ENCODE results near the gene ZNF423.
A peak's percentile ranks its signal among the peaks of the same experiment; 100 is the strongest.

The ZNF423 gene

GRCh38 chr16:49467540-49468372 lies 388.2 kb downstream of the ZNF423 start:
- Histone ChIP-seq H3K36me3 (no peaks in the 10 kb centered on the region), H3K4me3 (ENCODE audit: low read depth, low read length) (no peak overlapping the region), H3K27ac (no peak overlapping the region), H3K27me3 (ENCODE audit: insufficient read depth, low read depth, severe bottlenecking) (no peaks in the 10 kb centered on the region), H3K9me3 (ENCODE audit: severe bottlenecking) (no peaks in the 10 kb centered on the region)
- no peak for TF ChIP-seq CTCF (IDR thresholded peaks at IDR 0.05; ENCODE audit: low read depth, low read length)
- no peak for DNase-seq

- no peaks in the 10 kb centered on the region for H3K9me3 ChIP-seq (ENCODE audit: severe bottlenecking)
- DNase-seq: no peak
- no peak overlapping the region for H3K27ac ChIP-seq
- H3K4me3 ChIP-seq (ENCODE audit: low read depth, low read length): no peak overlapping the region
- TF ChIP-seq CTCF (IDR thresholded peaks at IDR 0.05; ENCODE audit: low read depth, low read length): no peak
- H3K36me3 ChIP-seq: no peaks in the 10 kb centered on the region
- no peaks in the 10 kb centered on the region for H3K27me3 ChIP-seq (ENCODE audit: insufficient read depth, low read depth, severe bottlenecking)
These were observed 389.0 kb downstream of the ZNF423 start for GRCh38 chr16:49466881-49467280.

GRCh38 chr16:49466529-49466831 lies 389.4 kb downstream of the ZNF423 start:
- TF ChIP-seq CTCF (IDR thresholded peaks at IDR 0.05; ENCODE audit: low read depth, low read length): no peak
- no peaks in the 10 kb centered on the region for H3K9me3 ChIP-seq (ENCODE audit: severe bottlenecking)
- no peaks in the 10 kb centered on the region for H3K27me3 ChIP-seq (ENCODE audit: insufficient read depth, low read depth, severe bottlenecking)
- no peaks in the 10 kb centered on the region for H3K36me3 ChIP-seq
- no peak overlapping the region for H3K4me3 ChIP-seq (ENCODE audit: low read depth, low read length)
- DNase-seq: no peak
- H3K27ac ChIP-seq: no peak overlapping the region

- Histone ChIP-seq H3K27ac (no peak overlapping the region), H3K27me3 (ENCODE audit: insufficient read depth, low read depth, severe bottlenecking) (no peaks in the 10 kb centered on the region), H3K36me3 (no peaks in the 10 kb centered on the region), H3K9me3 (ENCODE audit: severe bottlenecking) (no peaks in the 10 kb centered on the region), H3K4me3 (ENCODE audit: low read depth, low read length) (no peak overlapping the region)
- no peak for DNase-seq
- no peak for TF ChIP-seq CTCF (IDR thresholded peaks at IDR 0.05; ENCODE audit: low read depth, low read length)
These were observed 390.0 kb downstream of the ZNF423 start for GRCh38 chr16:49465661-49466528.

- Histone ChIP-seq H3K27me3 (ENCODE audit: insufficient read depth, low read depth, severe bottlenecking) (no peaks in the 10 kb centered on the region), H3K36me3 (no peaks in the 10 kb centered on the region), H3K4me3 (ENCODE audit: low read depth, low read length) (no peak overlapping the region), H3K9me3 (ENCODE audit: severe bottlenecking) (no peaks in the 10 kb centered on the region), H3K27ac (no peak overlapping the region)
- DNase-seq: no peak
- TF ChIP-seq CTCF (IDR thresholded peaks at IDR 0.05; ENCODE audit: low read depth, low read length): peak; percentile 45
These were observed 390.9 kb downstream of the ZNF423 start for GRCh38 chr16:49464877-49465504.
